GM20000 (cell line): ENCODE data around the gene TBC1D22B.

Experiments
- DNase-seq: peaks from one replicate; pipeline ENCODE4 v3.0.0; 2012; ENCODE audit warnings: low spot score
- CTCF ChIP-seq: IDR thresholded peaks from 2 replicates; pipeline ENCODE4 v1.5.1; 2012; ENCODE audit warnings: mild to moderate bottlenecking, control low read depth; ENCODE audit errors: extremely low read depth, missing control alignments

TBC1D22B gene

GRCh38 chr6:37251211-37251780, 6.3 kb upstream of the TBC1D22B start:
- no peak for DNase-seq
- TF ChIP-seq CTCF = no peak

- TF ChIP-seq CTCF = no peak
- no peak for DNase-seq
These were observed 4.0 kb upstream of the TBC1D22B start for GRCh38 chr6:37253486-37254007.

GRCh38 chr6:37254881-37255280, 2.7 kb upstream of the TBC1D22B start:
- TF ChIP-seq CTCF = no peak
- DNase-seq = no peak

GRCh38 chr6:37256692-37257319, 766 bp upstream of the TBC1D22B start:
- no peak for TF ChIP-seq CTCF
- DNase-seq = no peak

- no peak for DNase-seq
- TF ChIP-seq CTCF = no peak
These were observed 295 bp upstream of the TBC1D22B start for GRCh38 chr6:37257320-37257633.

- no peak for DNase-seq
- no peak for TF ChIP-seq CTCF
These were observed 983 bp downstream of the TBC1D22B start for GRCh38 chr6:37258405-37259105.

GRCh38 chr6:37259191-37259590, 1.6 kb downstream of the TBC1D22B start:
- DNase-seq = no peak
- TF ChIP-seq CTCF = no peak
